Right atrium auricular region (tissue), 2 donors: ENCODE data around the gene CFAP299. TPM values are rescaled to one million over a fixed set of nuclear protein-coding genes. Genes with fewer than 3 reads are reported as not detected.
A peak's percentile ranks its signal among the peaks of the same experiment; 100 is the strongest.

Source experiments
- DNase-seq: peaks from one replicate; pipeline ENCODE4 v3.0.0-alpha.2; 2019; ENCODE audit warnings: low spot score
- H3K27ac ChIP-seq, 2 donors: fragments of 200-600 bp; sonication (generic); 1 replicate in 1 of 2; 2 replicates in 1 of 2; pipeline ENCODE4 v1.5.1; 2016 to 2019
- H3K27me3 ChIP-seq, 2 donors: fragments of 200-600 bp; sonication (generic); one replicate each; pipeline versions ENCODE4 v1.5.1 to v1.6.0; 2017 to 2019
- H3K36me3 ChIP-seq: fragments of 200-600 bp; sonication (generic); one replicate; pipeline ENCODE4 v1.5.1; 2016
- H3K4me1 ChIP-seq, 2 donors: fragments of 200-600 bp; sonication (generic); one replicate each; pipeline versions ENCODE4 v1.5.1 to v1.6.0; 2017 to 2019
- H3K4me3 ChIP-seq, 2 donors: fragments of 200-600 bp; sonication (generic); 1 replicate in 1 of 2; 2 replicates in 1 of 2; pipeline ENCODE4 v1.5.1; 2017 to 2019; ENCODE audit warnings: mild to moderate bottlenecking in 1 of 2, moderate library complexity in 1 of 2
- H3K9me3 ChIP-seq, 2 donors: fragments of 200-600 bp; sonication (generic); one replicate each; pipeline ENCODE4 v1.5.1; 2019
- CTCF ChIP-seq, 2 donors: fragments of 200-600 bp; sonication (generic); IDR thresholded peaks; one replicate each; pipeline ENCODE4 v1.5.1; 2019; ENCODE audit warnings: antibody characterized with exemption in 2 of 2
- total RNA-seq, 2 donors: library from RNA; depleted of rRNA; stranded (reverse); fragments of >200 nt; gene quantifications; one replicate each; pipeline ENCODE4 v1.1.0, GENCODE V29; 2016

The CFAP299 gene
- total RNA-seq, 2 donors from 2014 or later: not detected

GRCh38 chr4:80967346-80967745 is 631.8 kb downstream of the CFAP299 start:
- Histone ChIP-seq H3K4me3 (no peak overlapping the region), H3K36me3 (no peaks in the 10 kb centered on the region), H3K27me3 (no peaks in the 10 kb centered on the region), H3K4me1 (no peaks in the 10 kb centered on the region), H3K27ac (no peak overlapping the region), H3K9me3 (no peaks in the 10 kb centered on the region)
- DNase-seq: no peak
- no peak for TF ChIP-seq CTCF (IDR thresholded peaks at IDR 0.05)

GRCh38 chr4:80980239-80980638 is 644.7 kb downstream of the CFAP299 start:
- Histone ChIP-seq H3K36me3 (no peaks in the 10 kb centered on the region), H3K27me3 (no peaks in the 10 kb centered on the region), H3K9me3 (no peaks in the 10 kb centered on the region), H3K4me1 (no peaks in the 10 kb centered on the region), H3K27ac (no peak overlapping the region), H3K4me3 (no peak overlapping the region)
- no peak for TF ChIP-seq CTCF (IDR thresholded peaks at IDR 0.05)
- DNase-seq: no peak

GRCh38 chr4:80986011-80986410 is 650.5 kb downstream of the CFAP299 start:
- no peaks in the 10 kb centered on the region for H3K27me3 ChIP-seq
- H3K4me1 ChIP-seq: no peaks in the 10 kb centered on the region
- TF ChIP-seq CTCF (IDR thresholded peaks at IDR 0.05): no peak
- DNase-seq: no peak
- no peak overlapping the region for H3K27ac ChIP-seq
- H3K4me3 ChIP-seq: no peak overlapping the region
- no peaks in the 10 kb centered on the region for H3K9me3 ChIP-seq
- H3K36me3 ChIP-seq: no peaks in the 10 kb centered on the region

- Histone ChIP-seq H3K27me3 (no peaks in the 10 kb centered on the region), H3K4me3 (no peak overlapping the region), H3K27ac (no peak overlapping the region), H3K9me3 (no peaks in the 10 kb centered on the region), H3K4me1 (no peaks in the 10 kb centered on the region), H3K36me3 (no peaks in the 10 kb centered on the region)
- DNase-seq: no peak
- TF ChIP-seq CTCF (IDR thresholded peaks at IDR 0.05): peak; percentile 46 to 78
Measured at GRCh38 chr4:80989921-80990544, 654.5 kb downstream of the CFAP299 start.

- H3K9me3 ChIP-seq: no peaks in the 10 kb centered on the region
- no peaks in the 10 kb centered on the region for H3K36me3 ChIP-seq
- H3K27ac ChIP-seq: no peak overlapping the region
- DNase-seq: no peak
- H3K4me1 ChIP-seq: no peaks in the 10 kb centered on the region
- no peak for TF ChIP-seq CTCF (IDR thresholded peaks at IDR 0.05)
- no peak overlapping the region for H3K4me3 ChIP-seq
- no peaks in the 10 kb centered on the region for H3K27me3 ChIP-seq
Measured at GRCh38 chr4:80990851-80991250, 655.3 kb downstream of the CFAP299 start.

GRCh38 chr4:80999943-81000342 is 664.4 kb downstream of the CFAP299 start:
- TF ChIP-seq CTCF (IDR thresholded peaks at IDR 0.05): no peak
- H3K27ac ChIP-seq: no peak overlapping the region
- H3K9me3 ChIP-seq: no peaks in the 10 kb centered on the region
- H3K36me3 ChIP-seq: no peaks in the 10 kb centered on the region
- H3K4me1 ChIP-seq: no peaks in the 10 kb centered on the region
- no peak for DNase-seq
- no peak overlapping the region for H3K4me3 ChIP-seq
- H3K27me3 ChIP-seq: no peaks in the 10 kb centered on the region
